GM12872 (cell line): ENCODE results near the gene NAA20.

Experiments
- CTCF ChIP-seq: IDR thresholded peaks from 3 replicates; pipeline ENCODE4 v1.5.1; 2011; ENCODE audit warnings: low read depth, mild to moderate bottlenecking, low read length, moderate library complexity; ENCODE audit not compliant: insufficient read depth

The NAA20 gene

GRCh38 chr20:20070871-20071726 is 53.9 kb downstream of the NAA20 start:
- no peak for TF ChIP-seq CTCF

GRCh38 chr20:20073801-20074371 is 56.7 kb downstream of the NAA20 start:
- no peak for TF ChIP-seq CTCF

- TF ChIP-seq CTCF = no peak
Observed at GRCh38 chr20:20075032-20075431, 57.9 kb downstream of the NAA20 start.

GRCh38 chr20:20076297-20077065 is 59.3 kb downstream of the NAA20 start:
- no peak for TF ChIP-seq CTCF

GRCh38 chr20:20078041-20078440 is 60.9 kb downstream of the NAA20 start:
- TF ChIP-seq CTCF = no peak

GRCh38 chr20:20079102-20079784 is 62.1 kb downstream of the NAA20 start:
- TF ChIP-seq CTCF = no peak
